Measurements from ENCODE around the gene NKX6-2.

- no peak for TF ChIP-seq CTCF (conservative IDR thresholded peaks at IDR 0.05)
- TF ChIP-seq ZFX (IDR thresholded peaks at IDR 0.05) = no peak
These were observed 32.4 kb downstream of the NKX6-2 start for GRCh38 chr10:132753596-132753995.

Data from C4-2B (cell line).